HFFc6 (cell line): ENCODE data around the gene ZFP36L2. TPM values are rescaled to one million over a fixed set of nuclear protein-coding genes. Genes with fewer than 3 reads are reported as not detected.

ENCODE experiments used
- DNase-seq: peaks from one replicate; pipeline ENCODE4 v3.0.0-alpha.2; 2018
- H3K27ac Mint-ChIP-seq: 2 replicates; pipeline ENCODE4 v1.8.0; 2020; ENCODE audit warnings: mild to moderate bottlenecking, mixed read lengths
- H3K27me3 Mint-ChIP-seq: 2 replicates; pipeline ENCODE4 v1.8.0; 2021; ENCODE audit warnings: mild to moderate bottlenecking, moderate library complexity, mixed read lengths; ENCODE audit not compliant: insufficient read depth
- H3K36me3 Mint-ChIP-seq: 2 replicates; pipeline ENCODE4 v1.8.0; 2021; ENCODE audit warnings: low read depth, mixed read lengths
- H3K4me1 Mint-ChIP-seq: 2 replicates; pipeline ENCODE4 v1.8.0; 2020; ENCODE audit warnings: low read depth, mixed read lengths
- H3K4me3 Mint-ChIP-seq: 2 replicates; pipeline ENCODE4 v1.8.0; 2020; ENCODE audit warnings: mild to moderate bottlenecking, moderate library complexity, mixed read lengths
- H3K9me3 Mint-ChIP-seq: 2 replicates; pipeline ENCODE4 v1.8.0; 2020; ENCODE audit warnings: mild to moderate bottlenecking, mixed read lengths
- total RNA-seq, 6 experiments: library from RNA; stranded (reverse); fragmentation: NEBNext Ultra II Directional; extraction: Animal tissue kit (Norgen Biotek cat#: 25700); gene quantifications; 2 replicates in 1 of 6; 3 replicates in 5 of 6; pipeline ENCODE4 v1.2.3, GENCODE V29; 2021
- TF ChIP-seq, protein P1 (sequence below): fragments of 200-600 bp; sonication (generic); IDR thresholded peaks from 2 replicates; pipeline ENCODE4 v1.5.0; 2021; ENCODE audit warnings: antibody characterized with exemption, mild to moderate bottlenecking

ZFP36L2 gene
- total RNA-seq, 6 experiments from 2014 or later = 66.6 to 94.5 (median 81.5) TPM

- DNase-seq = no peak
- Mint-ChIP-seq H3K36me3 (no peaks in the 10 kb centered on the region; the same call in 1 of the 2 replicates), H3K9me3 (peaks cover 1% of the 10 kb centered on the region; the same call in 1 of the 2 replicates), H3K27ac (no peak overlapping the region), H3K4me1 (peaks cover 28% of the 10 kb centered on the region), H3K27me3 (no peaks in the 10 kb centered on the region; the same call in 1 of the 2 replicates), H3K4me3 (no peak overlapping the region)
- TF ChIP-seq, protein P1, sequence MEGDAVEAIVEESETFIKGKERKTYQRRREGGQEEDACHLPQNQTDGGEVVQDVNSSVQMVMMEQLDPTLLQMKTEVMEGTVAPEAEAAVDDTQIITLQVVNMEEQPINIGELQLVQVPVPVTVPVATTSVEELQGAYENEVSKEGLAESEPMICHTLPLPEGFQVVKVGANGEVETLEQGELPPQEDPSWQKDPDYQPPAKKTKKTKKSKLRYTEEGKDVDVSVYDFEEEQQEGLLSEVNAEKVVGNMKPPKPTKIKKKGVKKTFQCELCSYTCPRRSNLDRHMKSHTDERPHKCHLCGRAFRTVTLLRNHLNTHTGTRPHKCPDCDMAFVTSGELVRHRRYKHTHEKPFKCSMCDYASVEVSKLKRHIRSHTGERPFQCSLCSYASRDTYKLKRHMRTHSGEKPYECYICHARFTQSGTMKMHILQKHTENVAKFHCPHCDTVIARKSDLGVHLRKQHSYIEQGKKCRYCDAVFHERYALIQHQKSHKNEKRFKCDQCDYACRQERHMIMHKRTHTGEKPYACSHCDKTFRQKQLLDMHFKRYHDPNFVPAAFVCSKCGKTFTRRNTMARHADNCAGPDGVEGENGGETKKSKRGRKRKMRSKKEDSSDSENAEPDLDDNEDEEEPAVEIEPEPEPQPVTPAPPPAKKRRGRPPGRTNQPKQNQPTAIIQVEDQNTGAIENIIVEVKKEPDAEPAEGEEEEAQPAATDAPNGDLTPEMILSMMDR = no peak
Observed at GRCh38 chr2:43179942-43180341, 46.5 kb downstream of the ZFP36L2 start.

- TF ChIP-seq, protein P1 = no peak
- Mint-ChIP-seq H3K27me3 (peaks cover 2% of the 10 kb centered on the region; the same call in 1 of the 2 replicates), H3K4me1 (peaks cover 25% of the 10 kb centered on the region), H3K36me3 (no peaks in the 10 kb centered on the region; the same call in 1 of the 2 replicates), H3K9me3 (peaks cover 12% of the 10 kb centered on the region; the same call in 1 of the 2 replicates), H3K4me3 (peak overlapping the region; percentile 47), H3K27ac (peak overlapping the region; percentile 86)
- peak; percentile 59 for DNase-seq
Observed at GRCh38 chr2:43178602-43179542, 47.5 kb downstream of the ZFP36L2 start.

GRCh38 chr2:43178055-43178598 is 48.3 kb downstream of the ZFP36L2 start:
- TF ChIP-seq, protein P1 = no peak
- Mint-ChIP-seq H3K4me3 (no peak overlapping the region), H3K36me3 (no peaks in the 10 kb centered on the region; the same call in 1 of the 2 replicates), H3K27ac (0 out of 2 replicates have a peak overlapping the region, but pooled peaks have one; percentile 12), H3K27me3 (peaks cover 2% of the 10 kb centered on the region; the same call in 1 of the 2 replicates), H3K4me1 (peaks cover 21% of the 10 kb centered on the region), H3K9me3 (peaks cover 12% of the 10 kb centered on the region; the same call in 1 of the 2 replicates)
- DNase-seq = no peak

DNA sequence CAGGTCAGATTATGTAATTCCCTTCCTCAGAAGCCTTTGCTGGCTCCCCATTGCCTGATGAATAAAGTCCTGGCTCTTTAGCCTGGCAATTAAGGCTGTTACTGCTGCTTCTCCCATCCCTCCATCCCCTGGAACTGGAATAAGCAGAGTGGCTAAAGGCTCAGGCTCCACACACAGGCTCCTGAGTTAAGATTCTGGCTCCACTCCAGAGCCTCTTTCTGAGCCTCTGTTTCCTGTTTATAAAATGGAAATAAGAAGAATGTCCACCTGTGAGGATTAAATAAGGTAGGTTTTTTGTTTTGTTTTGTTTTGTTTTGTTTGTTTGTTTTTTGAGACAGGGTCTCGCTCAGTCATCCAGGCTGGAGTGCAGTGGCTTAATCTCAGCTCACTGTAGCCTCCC is 50.0 kb downstream of the ZFP36L2 start:
- H3K4me3 Mint-ChIP-seq = no peak overlapping the region
- H3K27me3 Mint-ChIP-seq = peaks cover 2% of the 10 kb centered on the region; the same call in 1 of the 2 replicates
- no peak overlapping the region for H3K27ac Mint-ChIP-seq
- DNase-seq = no peak
- H3K36me3 Mint-ChIP-seq = no peaks in the 10 kb centered on the region; the same call in 1 of the 2 replicates
- H3K4me1 Mint-ChIP-seq = peaks cover 27% of the 10 kb centered on the region
- H3K9me3 Mint-ChIP-seq = peaks cover 12% of the 10 kb centered on the region; the same call in 1 of the 2 replicates
- TF ChIP-seq, protein P1 = no peak

- H3K9me3 Mint-ChIP-seq = peaks cover 12% of the 10 kb centered on the region; the same call in 1 of the 2 replicates
- H3K4me3 Mint-ChIP-seq = no peak overlapping the region
- no peak for DNase-seq
- H3K27me3 Mint-ChIP-seq = peaks cover 3% of the 10 kb centered on the region
- no peak overlapping the region for H3K27ac Mint-ChIP-seq
- no peaks in the 10 kb centered on the region; the same call in 1 of the 2 replicates for H3K36me3 Mint-ChIP-seq
- H3K4me1 Mint-ChIP-seq = peaks cover 27% of the 10 kb centered on the region
- TF ChIP-seq, protein P1 = no peak
Observed at GRCh38 chr2:43175876-43176275, 50.5 kb downstream of the ZFP36L2 start.
